ENCODE results near the gene KCNK5.

DNA sequence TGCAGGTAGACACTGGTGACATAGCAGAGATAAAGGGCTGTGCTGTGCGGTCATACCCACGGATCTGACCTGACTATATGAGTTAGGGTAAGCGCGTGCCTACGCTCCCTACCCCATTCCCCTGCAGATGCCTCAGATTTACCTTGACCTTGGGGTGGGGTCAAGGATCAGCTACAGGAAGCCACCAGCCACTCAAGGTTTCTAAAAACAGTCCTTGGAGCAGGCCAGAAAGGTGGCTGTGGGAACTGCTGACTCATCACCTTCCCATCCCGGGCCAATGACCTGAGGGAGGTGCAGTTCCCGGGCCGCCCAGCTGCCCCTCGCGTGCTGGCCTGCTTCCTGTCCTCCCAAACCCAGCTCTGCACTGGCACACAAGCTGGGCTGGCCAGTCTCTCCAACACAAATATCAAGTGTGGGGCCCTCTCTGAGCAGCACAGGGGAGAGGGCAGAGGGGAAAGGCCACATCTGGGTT, 23.0 kb downstream of the KCNK5 start:
- TF ChIP-seq POLR2A (IDR thresholded peaks at IDR 0.05; ENCODE audit: extremely low read depth, insufficient read length) = no peak
- TF ChIP-seq, protein P1, sequence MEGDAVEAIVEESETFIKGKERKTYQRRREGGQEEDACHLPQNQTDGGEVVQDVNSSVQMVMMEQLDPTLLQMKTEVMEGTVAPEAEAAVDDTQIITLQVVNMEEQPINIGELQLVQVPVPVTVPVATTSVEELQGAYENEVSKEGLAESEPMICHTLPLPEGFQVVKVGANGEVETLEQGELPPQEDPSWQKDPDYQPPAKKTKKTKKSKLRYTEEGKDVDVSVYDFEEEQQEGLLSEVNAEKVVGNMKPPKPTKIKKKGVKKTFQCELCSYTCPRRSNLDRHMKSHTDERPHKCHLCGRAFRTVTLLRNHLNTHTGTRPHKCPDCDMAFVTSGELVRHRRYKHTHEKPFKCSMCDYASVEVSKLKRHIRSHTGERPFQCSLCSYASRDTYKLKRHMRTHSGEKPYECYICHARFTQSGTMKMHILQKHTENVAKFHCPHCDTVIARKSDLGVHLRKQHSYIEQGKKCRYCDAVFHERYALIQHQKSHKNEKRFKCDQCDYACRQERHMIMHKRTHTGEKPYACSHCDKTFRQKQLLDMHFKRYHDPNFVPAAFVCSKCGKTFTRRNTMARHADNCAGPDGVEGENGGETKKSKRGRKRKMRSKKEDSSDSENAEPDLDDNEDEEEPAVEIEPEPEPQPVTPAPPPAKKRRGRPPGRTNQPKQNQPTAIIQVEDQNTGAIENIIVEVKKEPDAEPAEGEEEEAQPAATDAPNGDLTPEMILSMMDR (IDR thresholded peaks at IDR 0.05; ENCODE audit: low read depth, low read length) = no peak

All from NB4 (cell line).